ENCODE data around the gene DRAM2.

GRCh38 chr1:111145963-111146768 lies 6.3 kb upstream of the DRAM2 start:
- TF ChIP-seq POLR2A (IDR thresholded peaks at IDR 0.05; ENCODE audit: low read depth, low read length) = no peak
- no peak for TF ChIP-seq POLR2AphosphoS5 (IDR thresholded peaks at IDR 0.05; ENCODE audit: low read depth, low read length)
- no peak for TF ChIP-seq TAF1 (IDR thresholded peaks at IDR 0.05; ENCODE audit: low read depth, low read length)
- TF ChIP-seq POU2F2 (IDR thresholded peaks at IDR 0.05; ENCODE audit: low read depth, low read length) = no peak
- no peak for TF ChIP-seq PAX5 (IDR thresholded peaks at IDR 0.05; ENCODE audit: insufficient read depth, low read length, severe bottlenecking)
- TF ChIP-seq SPI1 (IDR thresholded peaks at IDR 0.05; ENCODE audit: low read depth, low read length) = no peak
